GM13977 (cell line): ENCODE results near the gene EXOSC10.

Source experiments
- DNase-seq: peaks from one replicate; pipeline ENCODE4 v3.0.0; 2012; ENCODE audit warnings: low spot score
- CTCF ChIP-seq: IDR thresholded peaks from 2 replicates; pipeline ENCODE4 v1.5.1; 2012; ENCODE audit warnings: mild to moderate bottlenecking, control low read depth; ENCODE audit not compliant: insufficient read depth; ENCODE audit errors: extremely low read depth, missing control alignments
- in situ Hi-C: fragments of 300-500 bp; cut with MboI; formaldehyde crosslinking; loops from one replicate; pipeline ENCODE4 v1.12.0; 2022; ENCODE audit warnings: low sequenced_read_pairs, low pct_unique_long_range_greater_than_20kb, mixed read lengths, inconsistent platforms; ENCODE audit not compliant: unreplicated experiment

The EXOSC10 gene

GRCh38 chr1:11142618-11143391 is 43.1 kb upstream of the EXOSC10 start:
- TF ChIP-seq CTCF, result no peak
- no peak for DNase-seq
- in situ Hi-C loops, result no loop called here

GRCh38 chr1:11138952-11139351 is 39.3 kb upstream of the EXOSC10 start:
- DNase-seq, result no peak
- no peak for TF ChIP-seq CTCF
- in situ Hi-C loops, result no loop called here

GRCh38 chr1:11138029-11138428 is 38.4 kb upstream of the EXOSC10 start:
- no peak for DNase-seq
- in situ Hi-C loops, result no loop called here
- TF ChIP-seq CTCF, result no peak

- DNase-seq, result no peak
- TF ChIP-seq CTCF, result no peak
- in situ Hi-C loops, result no loop called here
Measured at GRCh38 chr1:11134898-11135266, 35.2 kb upstream of the EXOSC10 start.

- DNase-seq, result no peak
- no peak for TF ChIP-seq CTCF
- in situ Hi-C loops, result no loop called here
Measured at GRCh38 chr1:11134251-11134897, 34.7 kb upstream of the EXOSC10 start.

GRCh38 chr1:11132563-11133293 is 33.1 kb upstream of the EXOSC10 start:
- no peak for DNase-seq
- in situ Hi-C loops, result no loop called here

More at GRCh38 chr1:11132563-11133293, 33.1 kb upstream of the EXOSC10 start:
- TF ChIP-seq CTCF, result no peak
